HCEC 1CT (cell line): Measurements from ENCODE around the gene SKAP1.
"Not testable (repeated sequence)": the region's sequence is repeated elsewhere in the genome, so short reads cannot be mapped to it uniquely, and the experiment has no call there.

ENCODE experiments used
- DNase-seq: peaks from one replicate; pipeline ENCODE4 v3.0.0-alpha.2; 2017

SKAP1 gene

DNA sequence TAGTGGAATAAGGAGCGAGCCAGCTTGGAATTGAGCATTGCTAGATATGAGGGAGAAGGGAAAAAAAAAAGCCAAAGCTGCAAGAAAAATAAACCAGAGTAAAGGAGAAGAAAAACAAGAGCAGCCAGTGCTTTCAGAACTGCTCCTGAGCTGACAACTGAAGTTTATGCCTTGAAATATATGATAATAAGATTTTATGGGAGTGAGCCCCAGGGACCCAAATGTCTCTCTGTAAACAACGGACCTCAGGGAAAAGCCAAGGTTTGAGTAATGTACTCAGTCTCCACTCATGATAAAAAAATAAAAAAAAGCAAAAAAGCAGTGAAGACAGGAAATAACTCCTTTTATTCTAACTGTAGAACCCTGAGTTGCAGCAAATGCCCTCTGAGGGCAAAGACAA lies 189.9 kb downstream of the SKAP1 start:
- no peak for DNase-seq

DNA sequence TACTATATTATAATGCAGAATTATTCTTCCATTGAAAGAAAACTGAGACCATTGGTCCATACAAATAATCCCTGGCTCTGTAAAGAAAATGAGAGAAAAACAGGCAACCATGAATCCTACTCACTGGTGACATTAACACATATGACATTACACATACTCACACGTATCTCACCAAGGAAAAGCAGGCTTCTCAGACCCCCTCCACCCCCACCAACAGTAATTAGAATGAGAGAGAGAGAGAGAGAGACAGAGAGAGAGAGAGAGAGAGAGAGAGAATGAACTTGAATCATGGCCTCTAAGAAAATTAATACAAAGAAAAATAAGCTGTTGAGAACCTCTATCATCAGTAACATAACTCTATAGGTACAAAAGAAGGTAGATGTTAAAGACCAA lies 190.4 kb downstream of the SKAP1 start:
- no peak for DNase-seq

DNA sequence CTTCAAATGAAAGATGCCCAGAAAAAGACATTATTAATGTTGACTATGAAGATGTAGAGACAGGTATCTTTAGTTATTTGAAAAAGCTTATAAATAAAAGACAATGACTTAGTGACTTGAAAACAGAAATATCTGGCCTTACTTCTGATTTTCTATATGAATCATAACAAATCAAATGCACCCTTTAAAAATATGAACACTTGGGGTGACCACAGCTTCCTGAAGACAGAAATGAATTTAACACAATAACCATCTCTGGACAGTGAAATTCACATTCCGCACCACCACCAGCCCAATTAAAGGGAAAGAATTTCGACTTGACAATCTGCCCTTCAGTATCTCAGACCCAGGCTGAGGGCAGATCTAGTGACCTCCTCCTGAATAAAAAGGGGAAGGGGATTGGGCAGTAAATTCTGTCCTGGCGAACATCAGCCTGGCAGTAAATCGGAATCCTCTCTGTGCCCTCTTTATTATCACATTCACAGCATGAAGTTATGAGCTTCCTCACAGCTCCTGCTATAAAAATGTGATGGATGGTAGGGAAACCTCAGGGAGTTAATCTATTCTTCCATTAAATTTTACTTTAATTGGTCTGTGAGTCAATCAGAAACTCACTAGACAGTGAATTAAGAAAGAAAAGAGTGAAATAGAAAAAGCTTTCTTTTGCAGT lies 190.9 kb downstream of the SKAP1 start:
- DNase-seq: no peak

DNA sequence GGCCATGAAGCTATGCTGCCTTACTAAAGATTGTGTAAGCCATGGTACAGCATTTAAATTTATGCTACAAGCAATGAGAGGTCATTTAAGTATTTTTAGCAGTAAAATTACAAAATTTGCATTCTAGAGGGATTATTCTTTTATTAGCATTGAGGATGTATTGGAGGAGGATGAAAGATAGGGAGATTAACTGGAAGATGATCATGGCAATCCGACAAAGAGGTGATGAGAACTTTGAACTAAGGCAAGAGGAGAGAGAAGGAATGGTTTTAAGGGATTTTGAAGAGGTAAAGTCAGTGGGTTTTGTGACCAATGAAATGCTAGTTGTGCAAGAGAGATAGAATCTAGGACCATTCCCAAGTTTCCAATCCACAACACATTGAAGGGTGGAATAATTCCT lies 192.6 kb downstream of the SKAP1 start:
- DNase-seq: peak; percentile 49

DNA sequence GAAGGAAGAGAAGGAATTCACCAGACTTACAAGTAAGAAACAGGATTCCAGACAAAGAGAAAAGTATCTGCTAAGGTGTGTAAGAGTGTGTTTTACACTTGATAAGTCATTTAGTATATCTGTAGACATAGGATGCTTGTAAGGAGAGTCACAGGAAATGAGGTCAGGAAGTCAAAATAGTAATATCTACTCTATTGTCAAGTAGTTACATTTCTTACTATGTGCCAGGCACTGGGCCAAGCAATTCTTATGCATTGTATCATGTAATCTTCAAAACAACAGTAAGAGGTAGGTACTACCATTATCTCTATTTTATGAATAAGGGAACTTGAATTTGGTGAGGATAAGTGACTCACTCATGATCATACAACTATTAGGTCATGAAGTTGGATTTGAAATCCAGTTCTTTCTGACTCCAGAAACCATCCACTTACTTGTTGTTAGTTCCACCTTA lies 193.3 kb downstream of the SKAP1 start:
- DNase-seq: peak; percentile 88

DNA sequence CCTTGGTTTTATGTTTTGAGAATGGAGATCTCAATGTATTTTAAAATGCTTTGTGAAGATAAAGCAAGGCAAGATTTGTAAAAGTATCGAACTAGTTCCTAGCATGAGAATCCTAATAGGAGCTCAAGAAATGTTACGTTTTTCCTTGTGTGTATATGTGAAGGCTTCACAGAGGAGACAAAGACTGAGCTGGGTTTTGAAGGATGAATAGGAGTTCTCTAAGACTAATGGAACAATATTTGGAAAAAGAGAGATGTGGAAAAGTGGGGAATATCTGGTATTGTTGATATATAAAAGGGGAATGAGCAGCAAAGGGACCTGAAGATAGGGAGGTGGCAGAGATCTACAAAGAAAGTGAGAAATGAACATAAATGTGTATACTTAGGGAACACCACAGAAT lies 195.1 kb downstream of the SKAP1 start:
- no peak for DNase-seq

DNA sequence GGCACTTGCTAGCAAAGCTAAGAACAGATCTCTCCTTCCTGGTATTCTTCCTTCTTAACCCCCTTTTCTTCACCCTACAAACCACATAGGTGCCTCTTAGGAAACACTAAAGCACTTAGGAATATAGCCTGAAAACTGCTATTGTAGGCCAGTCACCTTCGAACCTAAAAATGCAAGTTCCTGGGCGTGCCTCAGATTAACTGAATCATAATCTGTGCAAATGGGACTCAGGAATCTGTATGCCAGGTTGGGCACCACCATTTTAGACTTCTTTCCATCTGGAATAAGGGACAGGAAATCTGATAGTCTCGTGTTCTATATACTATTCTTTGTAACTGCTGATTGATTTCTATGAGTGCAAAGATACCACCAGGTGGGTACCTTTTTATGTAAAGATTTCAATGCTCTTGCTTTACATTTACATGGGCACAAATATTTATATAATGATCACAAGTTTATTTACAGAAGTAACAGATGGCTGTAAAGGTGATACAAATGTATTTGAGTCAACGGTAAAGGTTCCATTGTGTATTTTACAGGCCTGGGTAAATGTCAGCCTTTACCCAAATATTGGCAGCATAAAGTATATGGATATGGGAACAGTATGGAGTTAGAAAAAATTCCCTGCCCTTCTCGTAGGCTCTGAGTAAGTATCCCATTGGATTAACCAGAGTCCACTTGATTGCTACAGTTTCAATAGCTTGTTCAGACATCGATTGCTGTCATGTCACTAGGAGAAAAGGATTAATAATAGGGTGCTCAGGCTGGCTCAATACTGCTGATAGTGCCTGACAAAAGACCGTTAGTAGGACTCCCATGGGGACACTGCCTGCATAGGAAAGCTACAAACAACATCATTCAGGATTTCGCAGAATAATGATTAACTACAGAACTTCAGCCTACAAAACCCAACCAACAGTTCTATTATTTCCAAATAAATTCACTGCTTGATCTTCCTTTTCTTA lies 197.7 kb downstream of the SKAP1 start:
- DNase-seq: no peak

DNA sequence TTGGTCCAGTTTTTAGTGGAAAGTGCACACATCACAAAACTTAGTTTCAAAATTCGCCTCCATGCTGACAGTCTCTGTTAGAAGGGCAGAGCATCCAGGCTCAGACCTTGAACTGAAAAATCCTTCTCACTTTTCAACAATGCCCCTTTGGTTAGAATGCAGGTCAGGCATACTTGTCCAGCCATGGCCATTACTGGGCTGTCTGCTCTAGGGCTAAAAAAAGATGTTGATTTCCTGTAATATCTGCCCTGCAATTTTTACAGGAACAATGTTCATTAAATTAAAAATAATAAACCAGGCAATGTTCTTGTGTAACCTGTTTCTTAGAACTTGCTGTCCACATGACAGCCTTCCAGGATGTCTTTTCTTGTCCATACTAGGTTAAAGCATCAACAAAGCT lies 200.1 kb downstream of the SKAP1 start:
- no peak for DNase-seq

DNA sequence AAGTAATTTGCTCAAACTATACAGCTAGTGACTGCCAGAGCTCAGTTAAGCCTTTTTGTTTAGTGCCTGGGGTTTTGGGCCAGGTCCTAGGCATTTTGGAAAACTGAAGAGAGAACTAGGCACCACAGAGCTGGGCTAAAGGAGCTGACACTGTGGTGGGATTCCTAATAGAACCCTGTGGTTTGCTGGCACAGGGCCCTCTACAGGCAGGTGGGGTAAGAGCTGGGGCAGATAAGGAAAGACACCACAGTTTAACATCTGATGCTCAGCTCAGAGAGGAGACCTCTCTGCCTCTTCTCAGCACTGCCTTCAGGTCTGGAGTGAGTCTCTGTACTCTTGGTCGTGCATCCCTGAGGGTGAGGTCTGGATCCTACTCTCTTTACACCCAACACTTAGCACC lies 201.3 kb downstream of the SKAP1 start:
- DNase-seq: no peak

DNA sequence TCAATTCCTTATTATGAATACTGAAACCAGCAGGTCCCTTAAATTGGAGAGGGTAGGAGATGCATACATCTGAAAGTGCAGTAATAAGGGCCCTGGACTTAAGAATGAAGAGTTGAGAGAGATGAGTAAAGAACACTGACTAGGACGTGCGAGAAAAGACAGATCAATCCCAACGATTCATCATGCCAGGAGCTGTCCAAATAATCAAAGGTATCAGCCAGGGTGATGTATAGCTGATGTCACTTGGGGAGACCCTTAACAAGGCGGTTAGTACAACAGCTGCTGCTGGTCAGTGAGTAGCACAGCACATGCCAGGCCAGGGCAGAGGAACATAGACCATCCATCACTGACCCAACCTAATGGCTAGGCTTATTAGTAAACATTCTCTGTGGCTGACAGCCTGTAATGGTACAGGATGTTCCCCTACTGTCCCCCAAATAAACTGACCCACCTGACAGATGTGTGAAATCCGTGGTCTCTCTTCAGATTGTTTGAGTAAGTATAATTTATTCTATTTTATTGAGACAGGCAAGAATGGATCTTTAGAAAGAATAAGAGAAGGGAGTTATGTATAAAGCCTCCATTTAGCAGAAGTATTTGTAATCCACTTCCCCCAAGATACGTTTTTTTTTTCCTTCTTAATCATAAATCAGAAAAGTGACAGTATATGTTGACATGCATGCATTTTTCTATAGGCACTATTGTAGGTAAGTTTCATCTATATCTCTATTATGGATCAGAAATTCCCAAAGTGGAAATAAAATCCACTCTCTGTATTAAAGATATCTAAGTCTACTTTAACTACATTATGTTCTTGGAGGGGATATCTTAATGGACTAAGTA lies 204.1 kb downstream of the SKAP1 start:
- DNase-seq: no peak

DNA sequence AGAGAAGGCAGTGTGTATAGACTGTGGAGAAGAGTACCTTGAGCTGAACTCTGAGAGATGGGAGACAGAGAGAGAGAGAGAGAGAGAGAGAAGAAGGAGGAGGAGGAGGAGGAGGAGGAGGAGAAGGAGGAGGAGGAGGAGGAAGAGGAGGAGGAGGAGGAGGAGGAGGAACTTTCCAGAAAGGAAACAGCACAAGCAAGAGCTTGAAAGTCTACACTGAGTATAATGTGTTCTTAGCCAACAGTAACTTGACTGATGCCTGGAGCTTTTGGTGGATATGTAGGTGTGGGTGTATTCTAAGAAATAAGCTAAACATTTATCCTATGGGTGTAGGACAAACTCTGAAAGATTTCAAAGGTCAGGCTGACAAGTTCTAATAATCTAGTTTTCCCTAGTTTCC lies 206.1 kb downstream of the SKAP1 start:
- DNase-seq: no peak

DNA sequence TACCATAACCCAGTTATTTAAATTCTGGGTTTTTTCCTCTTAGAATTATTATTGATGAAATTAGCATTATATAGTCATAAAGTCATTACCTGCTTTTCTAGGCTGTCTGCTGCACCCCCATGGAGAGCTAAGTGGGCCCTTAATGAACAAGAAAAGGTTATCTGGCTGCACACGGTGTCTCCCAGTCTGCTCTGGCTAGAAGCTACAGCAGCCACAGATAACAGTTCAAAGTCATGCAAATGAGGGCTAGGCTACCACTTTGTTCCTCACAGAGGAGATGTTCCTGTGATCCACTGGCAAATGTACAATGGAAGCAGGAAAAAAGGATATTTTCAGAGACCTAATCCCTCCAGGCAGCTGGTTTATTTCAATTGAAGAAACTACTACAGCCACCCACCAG lies 210.4 kb downstream of the SKAP1 start:
- no peak for DNase-seq

DNA sequence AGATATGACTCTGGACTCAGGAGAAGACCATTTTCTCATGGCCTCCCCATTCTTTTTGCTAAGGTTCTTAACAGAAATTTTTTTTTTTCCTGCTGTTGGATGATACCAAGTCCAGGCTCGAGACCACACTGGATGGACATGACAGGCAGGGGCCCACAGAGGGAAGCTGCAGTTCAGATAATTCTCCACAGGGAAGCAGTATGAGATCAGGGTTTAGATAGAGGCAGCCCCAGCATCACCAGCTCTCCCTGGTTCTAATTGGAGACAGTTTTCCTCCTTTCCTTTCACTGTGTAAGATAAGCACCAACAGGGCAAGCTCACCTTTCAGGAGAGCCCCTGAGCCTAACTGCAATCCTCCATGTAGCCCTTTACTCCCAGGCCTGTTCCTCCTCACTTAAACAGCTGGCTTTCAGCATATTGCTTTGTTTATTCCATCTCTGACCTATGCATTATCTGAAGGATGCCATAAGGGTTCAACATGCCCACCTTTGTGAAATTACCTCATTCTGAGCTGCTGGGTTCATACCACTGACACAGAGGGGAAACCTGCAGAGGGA lies 214.4 kb downstream of the SKAP1 start:
- peak; percentile 61 for DNase-seq

DNA sequence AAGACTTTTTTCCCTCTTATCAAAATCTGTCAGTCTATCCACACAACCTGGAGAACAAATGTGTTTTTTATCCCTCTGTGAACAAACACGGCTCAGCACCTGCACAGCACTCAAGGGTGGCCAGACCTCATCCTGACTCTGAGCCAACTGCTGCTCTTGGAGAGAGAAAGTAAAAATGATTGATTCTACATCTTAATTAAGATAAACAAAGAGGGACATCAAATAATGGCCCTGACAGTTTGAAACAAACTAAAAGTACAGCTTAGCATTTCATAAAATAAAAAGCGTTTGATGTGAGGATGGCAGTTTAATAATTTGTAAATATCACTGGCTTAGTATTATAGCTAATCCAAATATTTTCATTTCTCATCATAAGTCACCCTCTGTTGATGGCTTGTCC lies 216.2 kb downstream of the SKAP1 start:
- no peak for DNase-seq

DNA sequence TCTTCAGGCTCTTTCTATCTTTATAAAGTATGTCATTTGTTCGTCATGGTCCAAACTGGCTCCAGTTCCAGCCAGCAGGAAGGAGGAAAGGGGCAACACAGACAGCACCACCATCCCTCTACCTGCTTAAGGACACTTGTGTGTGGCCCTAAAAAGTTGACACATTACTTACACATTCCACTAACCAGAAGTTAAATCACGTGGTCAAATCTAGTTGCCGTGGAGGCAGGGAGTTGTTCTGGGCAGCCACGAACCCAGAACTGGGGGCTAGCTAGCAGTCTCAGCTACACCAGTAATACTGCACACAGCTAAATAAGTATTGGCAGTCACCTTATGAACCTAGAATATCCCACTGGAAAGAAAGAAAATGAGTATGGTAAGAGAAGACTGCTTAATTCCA lies 218.2 kb downstream of the SKAP1 start:
- DNase-seq: no peak

DNA sequence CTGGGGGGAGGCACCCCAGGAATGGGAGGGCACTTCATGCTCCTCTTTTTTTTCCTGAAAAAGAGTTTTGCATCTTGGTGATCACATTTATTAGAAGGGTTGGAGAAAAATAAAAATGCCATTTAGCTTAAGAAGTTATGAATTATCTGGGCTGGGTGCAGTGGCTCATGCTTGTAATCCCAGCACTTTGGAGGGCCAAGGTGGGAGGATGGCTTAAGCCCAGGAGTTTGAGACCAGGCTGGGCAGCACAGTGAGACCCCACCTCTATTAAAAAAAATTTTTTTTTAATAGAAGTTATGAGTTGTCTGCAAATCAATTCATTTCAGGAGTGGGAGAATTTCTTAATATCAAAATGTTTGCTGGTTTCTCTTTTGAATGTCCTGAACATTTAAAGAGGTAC lies 219.0 kb downstream of the SKAP1 start:
- no peak for DNase-seq

DNA sequence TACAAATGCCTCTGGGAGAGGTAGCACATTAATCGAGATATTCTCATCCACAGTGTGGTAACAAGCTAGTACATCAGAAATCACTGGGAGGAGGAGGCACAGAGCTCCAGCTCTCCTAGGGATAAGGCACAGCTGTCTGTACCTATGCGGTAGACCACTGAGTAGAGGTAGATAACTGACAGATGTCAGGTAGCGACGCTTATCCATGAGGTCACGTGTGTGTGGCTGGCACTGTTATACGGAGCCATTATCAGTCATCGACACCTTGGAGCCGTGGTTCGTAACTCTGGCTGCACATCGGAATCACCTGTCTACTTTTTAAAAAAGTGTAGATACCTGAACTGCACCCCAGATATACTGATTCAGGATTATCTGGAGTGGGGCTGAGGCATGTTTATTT lies 220.0 kb downstream of the SKAP1 start:
- DNase-seq: no peak

DNA sequence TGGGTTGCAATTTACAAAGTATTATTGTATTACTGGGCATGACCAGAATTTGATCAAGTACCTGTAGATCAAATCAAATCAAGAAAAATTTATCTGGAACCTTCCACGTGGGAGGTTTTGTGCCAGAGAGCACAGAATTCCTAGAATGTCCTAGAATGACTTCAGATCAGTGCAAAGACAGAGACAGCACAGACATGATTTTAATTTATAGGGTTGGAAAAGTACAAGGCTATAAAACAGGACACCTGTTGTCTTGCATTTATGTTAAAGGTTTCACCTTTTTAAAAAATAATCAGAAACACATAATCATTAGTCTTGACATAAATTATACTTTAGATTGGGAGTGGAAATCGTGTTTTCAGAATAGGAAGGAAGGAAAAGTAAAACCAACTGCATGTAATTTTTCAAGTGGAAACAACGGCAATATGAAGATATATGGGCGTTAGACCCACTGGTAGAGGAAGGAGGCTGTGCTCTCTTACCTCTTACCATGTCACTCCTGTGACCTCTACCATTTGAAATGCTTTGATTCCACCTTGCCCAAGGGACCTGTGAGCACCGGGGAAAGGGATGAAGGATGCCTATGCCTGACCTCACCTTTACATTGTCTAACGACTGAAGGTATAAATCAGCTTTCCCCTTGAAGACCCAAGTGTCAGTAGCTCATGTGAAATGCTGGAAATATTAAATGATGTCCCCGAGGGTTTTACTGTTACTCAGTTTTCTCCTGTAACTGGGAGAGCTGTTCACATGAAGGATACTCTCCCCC lies 222.1 kb downstream of the SKAP1 start:
- DNase-seq: no peak

DNA sequence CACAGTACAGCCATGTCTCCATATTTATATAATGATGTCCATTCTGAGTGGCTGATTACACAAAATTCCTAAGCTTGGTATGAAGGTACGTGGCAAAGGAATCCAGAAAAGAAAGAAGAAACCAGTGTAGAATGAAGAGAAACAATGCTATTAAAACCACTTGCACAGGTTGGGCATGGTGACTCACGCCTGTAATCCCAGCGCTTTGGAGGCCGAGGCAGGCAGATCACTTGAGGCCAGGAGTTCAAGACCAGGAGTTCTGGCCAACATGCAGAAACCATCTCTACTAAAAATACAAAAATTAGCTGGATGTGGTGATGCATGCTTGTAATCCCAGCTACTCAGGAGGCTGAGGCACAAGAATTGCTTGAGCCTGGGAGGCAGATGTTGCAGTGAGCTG lies 223.0 kb downstream of the SKAP1 start:
- DNase-seq: not testable (repeated sequence)

DNA sequence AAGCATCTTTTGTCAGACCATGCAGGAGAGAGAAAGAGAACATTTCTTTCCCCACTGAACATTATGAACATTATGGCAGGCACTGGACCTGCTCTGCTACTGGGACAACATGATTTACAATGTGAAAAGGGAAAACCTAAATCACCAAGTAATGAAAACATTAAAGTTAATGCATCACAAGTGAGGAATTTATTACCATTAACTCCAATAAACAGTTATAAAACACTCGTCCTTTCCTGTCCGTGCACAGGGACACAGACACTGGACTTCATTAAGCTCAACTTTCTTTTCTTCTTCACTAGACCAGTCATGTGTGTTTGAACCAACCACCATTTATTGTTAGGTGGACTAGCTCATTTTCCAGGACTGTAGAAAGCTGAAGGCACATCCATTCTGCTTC lies 227.1 kb downstream of the SKAP1 start:
- DNase-seq: no peak

DNA sequence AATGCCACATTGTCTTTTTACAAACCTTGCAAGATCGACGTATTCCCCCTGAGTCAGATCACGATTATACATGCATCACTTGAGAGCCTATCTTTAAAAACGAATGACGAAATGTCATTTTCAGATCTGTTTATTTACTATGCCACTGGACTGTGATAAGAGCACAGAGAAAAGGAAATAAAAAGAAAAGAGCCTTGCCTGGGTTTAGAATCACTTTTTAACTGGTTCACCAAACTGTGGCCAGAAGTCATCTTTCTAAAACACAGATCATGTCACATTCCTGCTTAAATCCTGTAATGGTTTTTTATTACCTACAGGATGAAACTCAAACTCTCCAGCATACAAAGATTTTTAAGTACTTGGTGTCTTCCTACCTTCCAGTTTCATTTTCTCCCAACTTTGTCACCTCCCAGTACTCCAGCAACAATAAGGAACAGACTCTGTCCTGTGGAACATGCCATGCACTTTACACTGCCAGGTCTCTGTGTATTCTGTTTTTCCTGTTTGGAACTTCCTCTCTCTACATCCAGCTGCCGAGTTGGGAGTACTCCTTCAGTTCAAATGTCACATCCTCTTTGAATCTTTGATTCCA lies 231.0 kb downstream of the SKAP1 start:
- no peak for DNase-seq

DNA sequence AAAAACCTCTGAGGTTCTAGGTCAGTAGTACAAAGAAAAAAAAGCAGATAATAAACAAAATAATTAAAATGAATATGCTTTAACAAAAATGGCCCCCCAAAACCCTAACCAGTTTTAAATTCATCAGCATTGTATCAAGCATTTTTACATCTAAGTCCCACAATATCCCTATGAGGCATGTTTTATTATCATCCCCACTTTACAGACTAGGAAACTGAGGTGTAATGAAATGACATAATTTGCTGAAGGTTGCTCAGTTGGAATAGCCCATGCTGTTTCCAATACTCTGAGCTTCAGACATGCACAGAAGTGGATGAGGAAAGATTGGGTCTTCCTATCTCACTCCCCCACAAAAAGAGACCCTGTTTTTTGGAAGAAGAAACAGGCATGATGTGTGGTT lies 234.1 kb downstream of the SKAP1 start:
- DNase-seq: no peak
